GM18907 (cell line): Measurements from ENCODE around the gene GATA6.

ENCODE experiments used
- ATAC-seq: cut with Tn5 transposase; IDR thresholded peaks from one replicate; pipeline ENCODE4 v1.9.1; 2021; ENCODE audit warnings: mild to moderate bottlenecking, moderate library complexity; ENCODE audit not compliant: unreplicated experiment

GATA6 gene

GRCh38 chr18:22166069-22166950, 3.1 kb upstream of the GATA6 start:
- no peak for ATAC-seq

GRCh38 chr18:22167091-22167470, 2.3 kb upstream of the GATA6 start:
- ATAC-seq: no peak

DNA sequence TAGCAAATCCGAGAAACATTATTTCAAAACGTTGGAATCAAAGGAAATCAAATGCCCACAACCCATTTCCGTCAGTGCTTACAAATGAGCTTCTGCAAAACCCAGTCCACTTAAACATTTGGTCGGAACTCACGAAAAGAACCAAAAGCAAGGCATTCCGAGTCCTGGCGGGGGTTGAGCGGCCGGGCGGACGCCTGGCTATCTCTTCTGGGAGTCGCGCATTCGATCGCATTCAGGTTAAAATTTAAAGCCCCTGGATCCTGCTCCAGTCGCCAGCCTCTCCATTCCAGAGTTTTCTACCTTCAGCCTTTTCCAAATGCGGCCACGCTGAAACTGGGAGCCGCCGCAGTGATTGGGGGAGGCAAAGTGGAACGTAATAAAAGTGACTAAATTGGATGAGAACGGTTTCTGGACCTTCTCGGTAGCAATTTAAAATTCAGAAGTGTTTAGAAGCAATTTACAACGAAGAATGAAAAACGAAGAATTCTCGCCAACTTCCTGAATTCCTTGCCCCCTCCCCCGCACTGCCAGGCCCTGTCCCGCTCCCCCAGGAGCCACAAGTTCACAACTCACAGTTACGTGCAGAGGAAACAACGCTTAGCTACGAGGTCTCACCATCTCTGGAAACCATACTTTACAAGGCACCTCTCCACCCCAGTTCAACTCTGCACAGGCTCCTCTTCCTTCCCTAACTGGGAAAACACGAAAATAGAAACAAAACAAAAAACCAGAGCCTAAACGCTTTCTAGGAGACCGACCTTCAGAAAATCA, 1.7 kb upstream of the GATA6 start:
- no peak for ATAC-seq

GRCh38 chr18:22168360-22168921, 948 bp upstream of the GATA6 start:
- no peak for ATAC-seq

DNA sequence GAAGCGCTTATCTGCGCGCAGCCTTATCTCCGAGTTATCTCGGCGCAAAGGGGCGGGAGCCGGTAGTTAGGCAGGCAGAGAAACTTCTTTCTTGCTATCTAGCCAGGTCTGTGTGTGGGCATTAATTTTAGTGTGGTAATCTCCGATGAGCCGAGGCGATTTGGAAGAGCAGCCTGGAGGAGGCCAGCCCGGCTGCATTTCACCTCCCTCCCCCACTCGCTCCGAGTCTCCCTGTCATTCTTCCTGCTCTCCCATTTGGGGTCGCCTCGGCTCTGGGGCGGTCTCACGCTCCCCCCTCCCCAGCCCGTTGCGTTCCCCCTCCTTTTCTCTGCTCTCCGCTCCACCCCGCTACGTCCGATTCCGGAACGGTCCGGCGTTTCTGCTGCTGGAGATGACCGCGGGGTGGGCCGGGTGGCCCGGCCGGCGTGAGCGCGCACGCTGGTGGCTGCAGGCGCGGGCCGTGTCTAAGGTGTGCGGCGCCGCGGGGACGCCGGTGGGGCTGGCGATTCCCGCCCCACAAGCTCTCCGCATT, 566 bp downstream of the GATA6 start:
- ATAC-seq: peak; percentile 23

DNA sequence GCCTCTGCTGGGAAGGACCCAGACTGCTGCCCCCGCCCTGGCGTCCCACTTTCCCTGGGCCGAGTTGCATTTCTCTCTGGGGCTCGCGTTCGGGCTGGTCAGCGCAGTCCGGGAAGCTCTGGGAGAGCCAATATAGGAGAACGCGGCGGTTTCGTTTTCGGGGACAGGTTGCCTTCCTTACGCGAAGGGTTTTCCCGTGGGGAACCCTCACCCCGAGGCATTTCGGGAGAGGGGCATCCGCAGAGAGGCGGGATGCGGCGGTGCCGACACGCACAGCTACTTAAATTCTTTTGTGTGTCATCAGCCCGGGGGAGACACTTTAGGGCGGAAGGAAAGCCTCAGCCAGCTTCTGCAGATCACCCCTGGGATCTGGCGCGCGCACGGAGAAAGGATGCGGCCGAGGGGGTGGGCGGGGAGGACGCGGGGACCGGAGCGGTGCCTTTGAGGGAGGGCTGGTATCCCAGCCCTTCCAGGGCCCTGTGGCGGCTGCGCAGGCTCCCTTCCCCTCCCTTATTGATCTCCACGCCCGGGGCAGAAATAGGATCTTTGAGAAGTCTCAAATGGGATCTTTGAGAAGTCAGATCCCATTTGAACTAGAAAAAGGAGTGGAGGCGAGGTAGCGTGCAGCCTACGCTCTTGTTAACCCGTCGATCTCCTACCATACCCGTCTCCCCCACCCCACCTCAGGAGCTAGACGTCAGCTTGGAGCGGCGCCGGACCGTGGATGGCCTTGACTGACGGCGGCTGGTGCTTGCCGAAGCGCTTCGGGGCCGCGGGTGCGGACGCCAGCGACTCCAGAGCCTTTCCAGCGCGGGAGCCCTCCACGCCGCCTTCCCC, 1.2 kb downstream of the GATA6 start:
- ATAC-seq: no peak

GRCh38 chr18:22171258-22172119, 2.1 kb downstream of the GATA6 start:
- no peak for ATAC-seq

DNA sequence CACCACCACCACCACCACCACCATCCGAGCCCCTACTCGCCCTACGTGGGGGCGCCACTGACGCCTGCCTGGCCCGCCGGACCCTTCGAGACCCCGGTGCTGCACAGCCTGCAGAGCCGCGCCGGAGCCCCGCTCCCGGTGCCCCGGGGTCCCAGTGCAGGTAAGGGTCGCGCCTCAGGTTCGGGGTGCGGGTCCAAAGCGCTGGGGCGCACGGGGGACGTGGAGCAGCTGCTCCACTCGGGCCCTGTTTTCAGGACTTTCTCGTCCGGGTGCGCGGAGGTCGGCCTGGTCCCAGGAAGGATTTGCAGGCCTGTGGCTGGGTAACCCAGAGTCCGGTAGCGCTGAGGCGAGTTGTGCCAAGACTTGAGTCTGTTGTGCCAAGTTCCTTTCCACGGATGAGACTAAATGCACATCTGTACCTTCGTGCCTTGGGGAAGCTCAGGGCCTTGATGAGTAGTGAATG, 2.8 kb downstream of the GATA6 start:
- no peak for ATAC-seq

GRCh38 chr18:22172594-22173049, 3.2 kb downstream of the GATA6 start:
- ATAC-seq: no peak

DNA sequence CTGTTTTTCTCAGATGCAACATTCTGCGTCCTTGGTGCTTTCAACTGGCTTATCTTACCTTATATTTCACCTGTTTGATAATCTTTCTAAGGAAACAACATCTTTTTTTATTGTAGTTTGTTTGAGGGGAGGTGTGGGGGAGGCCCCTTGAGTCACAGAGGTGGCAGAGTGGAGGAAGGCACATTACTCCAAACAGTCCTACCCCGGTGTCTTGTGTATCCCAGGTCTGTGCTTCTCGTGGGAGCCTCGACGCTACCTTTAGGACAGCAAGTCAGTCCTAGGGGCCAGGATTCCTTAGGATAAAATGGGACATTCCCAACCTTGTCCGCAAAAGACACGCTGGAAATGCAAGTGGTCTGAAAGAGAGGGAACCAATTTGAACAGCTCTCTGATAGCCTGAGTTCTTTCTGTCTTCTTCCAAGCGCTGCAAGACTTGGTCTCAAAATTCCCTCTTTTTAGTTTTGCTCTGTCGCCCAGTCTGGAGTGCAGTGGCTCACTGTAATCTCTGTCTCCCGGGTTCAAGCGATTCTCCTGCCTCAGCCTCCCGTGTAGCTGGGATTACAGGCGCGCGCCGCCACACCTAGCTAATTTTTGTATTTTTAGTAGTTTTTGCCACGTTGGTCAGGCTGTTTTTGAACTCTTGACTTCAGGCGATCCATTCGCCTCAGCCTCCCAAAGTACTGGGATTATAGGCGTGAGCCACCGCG, 4.0 kb downstream of the GATA6 start:
- ATAC-seq: no peak

DNA sequence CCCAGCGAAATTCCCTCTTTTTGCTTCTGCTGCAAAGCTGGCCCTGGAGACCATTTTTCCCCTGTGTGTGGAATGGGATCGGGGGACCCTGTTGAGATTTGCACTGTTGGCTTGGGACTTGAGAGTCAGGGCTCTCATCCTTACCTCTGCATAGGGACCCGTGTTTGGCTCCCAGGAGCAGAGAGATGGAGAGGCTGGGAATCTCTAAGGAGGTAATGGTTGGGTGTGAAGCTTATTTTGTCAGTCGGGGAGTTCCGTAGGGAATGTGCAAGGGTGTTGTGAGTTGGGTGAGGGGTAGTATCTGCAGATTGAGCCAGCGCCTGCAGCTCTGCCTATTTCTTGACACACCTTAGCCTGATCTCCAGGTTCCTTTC, 4.5 kb downstream of the GATA6 start:
- ATAC-seq: no peak

- no peak for ATAC-seq
Measured at GRCh38 chr18:22174341-22175145, 5.2 kb downstream of the GATA6 start.

DNA sequence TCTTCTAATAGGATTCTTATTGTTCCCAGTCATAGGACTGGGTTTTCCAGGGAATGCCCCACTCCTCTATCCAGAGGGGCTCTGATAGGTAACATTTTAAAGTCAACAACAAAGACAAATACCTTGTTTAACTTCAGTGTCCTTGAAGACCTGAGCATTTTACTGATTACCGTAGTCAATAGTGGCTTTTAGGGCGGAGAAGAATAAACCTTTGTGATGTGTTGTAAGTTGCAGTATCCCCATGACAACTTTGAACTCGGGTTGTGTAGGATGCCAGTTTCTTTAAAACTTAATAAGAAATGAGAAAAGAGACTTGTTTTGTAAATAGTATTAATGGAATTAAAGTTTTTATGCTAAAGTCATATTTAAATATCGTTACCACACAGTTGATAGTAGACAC, 6.0 kb downstream of the GATA6 start:
- no peak for ATAC-seq

GRCh38 chr18:22176420-22177326, 7.3 kb downstream of the GATA6 start:
- no peak for ATAC-seq

DNA sequence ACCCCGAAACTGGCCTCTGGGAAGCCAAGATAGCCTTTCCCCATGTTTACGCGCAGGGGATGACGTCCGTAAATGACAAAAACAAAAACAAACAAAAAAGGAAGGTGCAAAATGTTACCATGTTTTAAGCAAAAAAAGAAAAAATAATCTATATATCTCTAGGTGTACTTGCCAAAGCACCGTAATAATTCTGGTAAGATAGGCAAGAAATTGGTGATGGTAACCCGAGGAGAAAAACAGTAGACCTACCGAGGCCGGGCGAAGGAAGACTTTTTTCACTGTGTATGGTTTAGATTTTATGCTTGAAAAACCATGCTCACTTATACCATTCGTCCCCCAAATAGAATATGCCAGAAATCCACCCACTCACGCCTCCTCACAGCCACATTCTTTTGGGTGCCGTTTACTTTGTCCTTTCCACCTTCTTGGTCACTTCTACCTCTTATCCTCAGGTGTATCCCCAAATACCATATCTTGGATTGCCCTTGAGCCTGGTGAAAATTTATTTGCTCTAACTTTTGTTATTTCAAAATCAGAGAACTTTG, 8.0 kb downstream of the GATA6 start:
- no peak for ATAC-seq

DNA sequence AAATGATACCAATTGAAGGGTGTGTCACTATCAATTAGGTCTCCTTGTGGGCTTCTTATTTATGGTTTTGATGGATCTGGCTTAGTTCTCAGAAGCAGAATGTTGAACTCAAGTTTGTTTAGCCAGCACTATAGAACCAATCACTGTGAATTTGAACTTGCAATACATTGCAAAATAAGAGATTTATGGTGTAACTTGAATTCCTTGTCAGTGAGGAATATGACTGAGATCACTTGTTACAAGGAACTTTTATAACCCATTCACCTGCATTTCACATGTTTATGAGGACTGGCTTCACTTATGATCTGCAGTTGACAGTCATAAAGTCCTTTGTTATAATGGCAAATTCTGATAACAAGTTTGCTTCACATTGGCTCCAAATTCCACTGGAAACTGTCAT, 9.8 kb downstream of the GATA6 start:
- no peak for ATAC-seq

GRCh38 chr18:22179631-22180030, 10.2 kb downstream of the GATA6 start:
- ATAC-seq: no peak
